UCSD-AML1 (cell line): Measurements from ENCODE around the gene TFG.
"Not testable (repeated sequence)": the region's sequence is repeated elsewhere in the genome, so short reads cannot be mapped to it uniquely, and the experiment has no call there.

Experiments used
- DNase-seq: peaks from one replicate; lab custom pipeline; 2025; ENCODE audit not compliant: unreplicated experiment; lab: John Stamatoyannopoulos, UW

Gene TFG

DNA sequence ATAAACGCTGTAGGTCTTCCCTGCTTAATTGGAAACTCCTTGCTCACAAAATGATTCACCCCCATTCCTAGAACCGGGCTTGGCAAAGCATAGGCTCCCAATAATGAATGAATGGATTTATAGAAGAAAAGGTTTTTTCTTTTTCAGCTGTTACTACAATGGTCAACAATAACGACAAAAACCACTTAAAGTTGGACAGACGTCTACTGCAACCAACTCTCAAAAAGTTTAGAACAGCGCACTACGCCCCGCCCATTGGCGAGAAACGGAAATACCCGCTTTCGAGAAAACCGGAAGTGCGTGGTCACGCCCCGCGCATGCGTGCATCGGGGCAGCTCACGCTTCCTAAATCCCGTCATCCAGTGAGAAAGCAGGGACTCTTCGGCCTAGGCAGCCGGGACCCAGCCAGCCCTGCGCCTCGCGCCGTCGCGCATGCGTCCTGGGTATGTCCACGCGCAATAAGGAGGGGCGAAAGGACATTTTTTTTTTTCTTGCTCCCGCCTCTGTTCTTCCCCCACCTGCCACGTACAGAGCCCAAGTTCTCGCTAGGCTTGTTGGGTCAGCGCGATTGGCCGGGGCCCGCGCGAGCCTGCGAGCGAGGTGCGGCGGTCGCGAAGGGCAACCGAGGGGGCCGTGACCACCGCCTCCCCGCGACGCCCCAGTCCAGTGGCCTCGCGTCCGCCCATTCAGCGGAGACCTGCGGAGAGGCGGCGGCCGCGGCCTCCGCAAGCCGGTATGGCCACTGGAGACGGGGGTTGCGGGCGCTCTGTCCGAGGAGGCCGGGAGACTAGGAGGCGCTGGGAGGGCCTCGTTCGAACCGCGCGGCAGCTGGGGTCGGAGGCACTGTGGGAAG is at the start of gene TFG:
TSS of gene TFG (plus strand) at position 506 of the 853 bp plus-strand sequence. CDS start 4,192 bp downstream, outside the sequence.
- peak; percentile 100 for DNase-seq

DNA sequence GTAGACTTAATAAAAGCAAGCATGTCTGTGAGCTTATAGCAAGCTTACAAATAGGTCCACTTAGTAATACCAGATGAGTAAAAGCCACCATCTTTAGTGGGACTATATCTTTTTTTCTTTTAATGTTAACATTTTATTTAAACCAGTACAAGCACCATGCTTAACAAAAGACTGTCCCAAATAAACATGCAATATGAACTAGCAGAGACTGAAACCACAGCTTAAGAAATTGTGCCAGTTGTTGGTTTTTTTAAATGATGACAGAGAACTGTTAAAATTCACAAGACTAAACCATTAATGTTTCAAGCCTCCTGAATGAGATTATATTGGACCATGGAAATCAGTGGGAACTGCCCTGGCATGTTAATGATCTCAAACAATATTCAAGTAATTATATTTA is 48.0 kb upstream of the TFG start:
- not testable (repeated sequence) for DNase-seq

GRCh38 chr3:100662113-100662823 is 47.0 kb upstream of the TFG start:
- DNase-seq = no peak

- DNase-seq = no peak
Observed at GRCh38 chr3:100665230-100665629, 44.1 kb upstream of the TFG start.

- DNase-seq = not testable (repeated sequence)
Observed at GRCh38 chr3:100666699-100667098, 42.6 kb upstream of the TFG start.

DNA sequence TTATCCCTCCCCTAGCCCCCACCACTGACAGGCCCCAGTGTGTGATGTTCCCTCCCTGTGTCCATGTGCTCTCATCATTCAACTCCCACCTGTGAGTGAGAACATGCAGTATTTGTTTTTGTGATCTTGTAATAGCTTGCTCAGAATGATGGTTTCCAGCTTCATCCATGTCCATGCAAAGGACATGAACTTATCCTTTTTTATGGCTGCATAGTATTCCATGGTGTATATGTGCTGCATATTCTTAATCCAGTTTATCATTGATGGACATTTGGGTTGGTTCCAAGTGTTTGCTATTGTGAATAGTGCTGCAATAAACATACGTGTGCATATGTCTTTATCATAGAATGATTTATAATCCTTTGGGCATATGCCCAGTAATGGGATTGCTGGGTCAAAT is 42.0 kb upstream of the TFG start:
- not testable (repeated sequence) for DNase-seq

DNA sequence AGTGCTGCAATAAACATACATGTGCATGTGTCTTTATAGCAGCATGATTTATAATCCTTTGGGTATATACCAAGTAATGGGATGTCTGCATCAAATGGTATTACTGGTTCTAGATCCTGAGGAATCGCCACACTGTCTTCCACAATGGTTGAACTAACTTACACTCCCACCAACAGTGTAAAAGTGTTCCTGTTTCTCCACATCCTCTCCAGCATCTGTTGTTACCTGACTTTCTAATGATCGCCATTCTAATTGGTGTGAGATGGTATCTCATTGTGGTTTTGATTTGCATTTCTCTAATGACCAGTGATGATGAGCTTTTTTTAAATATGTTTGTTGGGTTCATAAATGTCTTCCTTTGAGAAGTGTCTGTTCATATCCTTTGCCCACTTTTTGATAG is 38.3 kb upstream of the TFG start:
- not testable (repeated sequence) for DNase-seq

DNA sequence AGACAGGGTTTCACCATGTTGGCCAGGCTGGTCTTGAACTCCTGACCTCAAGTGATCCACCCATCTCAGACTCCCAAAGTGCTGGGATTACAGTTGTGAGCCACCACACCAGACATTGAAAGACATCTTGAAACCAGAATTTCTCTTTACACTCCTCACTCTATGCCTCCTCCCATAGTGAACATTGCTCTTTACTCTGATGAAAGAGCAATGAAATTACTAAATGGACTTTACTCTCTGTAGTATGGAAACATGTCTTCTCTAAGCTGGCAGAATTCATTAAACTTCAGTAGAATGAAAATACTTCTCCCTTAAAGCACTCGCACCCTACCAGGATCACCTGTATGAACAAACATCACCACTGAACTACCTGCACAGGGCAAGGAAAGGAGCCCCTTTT is 27.8 kb upstream of the TFG start:
- DNase-seq = no peak

DNA sequence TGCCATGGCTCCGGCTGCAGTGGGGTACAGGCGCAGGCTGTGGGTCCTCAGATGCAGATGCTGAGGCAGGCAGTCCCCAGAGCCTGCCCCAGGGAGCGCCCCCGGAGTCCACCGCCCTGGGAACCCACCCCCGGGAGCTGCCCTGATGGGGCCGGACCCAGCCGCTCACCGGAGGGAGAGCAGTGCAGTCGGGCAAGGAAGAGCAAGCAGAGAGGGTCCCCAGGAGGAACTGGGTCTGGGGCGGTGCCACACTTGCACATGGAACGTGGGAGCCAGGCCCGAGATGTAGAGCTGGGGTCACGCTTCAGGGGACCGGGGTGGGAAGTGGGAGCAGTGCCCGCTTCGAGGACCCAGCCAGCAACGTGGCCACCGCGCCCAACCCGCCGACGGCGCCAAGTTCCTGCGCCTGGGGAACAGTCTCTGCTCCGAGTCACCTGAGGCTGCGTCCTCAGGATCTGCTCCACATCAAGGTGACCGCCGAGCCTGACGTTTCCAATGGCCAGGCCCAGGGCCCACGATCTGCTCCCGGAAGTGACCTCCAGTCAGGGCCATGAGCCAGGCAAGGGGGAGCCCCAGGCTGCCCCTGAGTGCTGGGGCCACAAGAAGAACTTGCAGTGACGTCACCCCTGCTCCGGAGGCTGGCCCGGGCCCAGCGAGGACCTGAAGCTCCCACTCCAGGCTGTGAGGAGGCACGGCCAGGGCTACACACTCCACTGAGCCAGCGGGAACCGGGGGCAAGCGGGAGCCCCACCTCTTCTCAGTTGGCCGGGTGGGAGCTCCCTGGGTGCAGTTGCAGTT is 27.0 kb upstream of the TFG start:
- no peak for DNase-seq

DNA sequence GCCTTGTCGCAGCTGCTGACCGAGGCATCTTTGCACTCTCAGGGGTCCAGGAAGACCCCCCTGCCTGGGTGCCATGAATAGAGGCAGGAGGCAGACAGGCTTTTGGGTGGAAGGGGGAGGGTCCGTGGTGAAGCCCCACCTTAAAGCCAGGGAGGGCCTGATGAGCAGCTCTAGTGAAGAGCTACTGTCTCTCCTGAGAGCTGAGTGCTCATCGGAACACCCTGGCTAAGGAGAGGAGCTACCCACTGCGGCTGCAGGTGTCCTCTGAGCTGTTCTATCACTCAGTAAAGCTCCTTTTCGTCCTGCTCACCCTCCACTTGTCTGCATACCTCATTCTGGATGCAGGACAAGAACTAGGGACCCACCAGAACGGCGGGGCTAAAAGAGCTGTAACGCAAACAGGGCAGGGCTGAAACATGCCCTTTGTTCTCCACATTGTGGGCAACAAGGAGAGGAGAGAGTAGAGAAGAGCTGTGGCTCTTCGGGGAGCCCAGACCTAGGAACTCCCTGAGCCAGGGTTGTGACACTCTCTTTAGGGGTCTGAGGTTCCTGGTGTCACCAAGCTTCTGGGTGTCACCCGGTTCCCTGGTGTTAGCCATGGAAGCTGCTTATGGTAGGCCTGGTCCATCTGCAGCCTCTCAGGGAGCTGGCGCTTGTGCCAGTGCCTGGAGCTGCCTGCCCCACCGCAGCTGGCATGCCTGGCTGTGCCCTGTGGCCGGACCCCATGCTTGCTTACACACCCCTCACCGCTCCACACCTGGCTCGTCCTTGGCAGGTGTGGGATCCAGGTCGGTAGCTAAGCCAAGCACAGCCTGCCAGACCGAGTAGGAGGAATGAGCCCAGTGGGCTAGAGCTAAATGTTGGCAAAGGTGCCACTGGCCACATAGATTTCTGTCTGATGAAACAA is 26.2 kb upstream of the TFG start:
- DNase-seq = no peak

DNA sequence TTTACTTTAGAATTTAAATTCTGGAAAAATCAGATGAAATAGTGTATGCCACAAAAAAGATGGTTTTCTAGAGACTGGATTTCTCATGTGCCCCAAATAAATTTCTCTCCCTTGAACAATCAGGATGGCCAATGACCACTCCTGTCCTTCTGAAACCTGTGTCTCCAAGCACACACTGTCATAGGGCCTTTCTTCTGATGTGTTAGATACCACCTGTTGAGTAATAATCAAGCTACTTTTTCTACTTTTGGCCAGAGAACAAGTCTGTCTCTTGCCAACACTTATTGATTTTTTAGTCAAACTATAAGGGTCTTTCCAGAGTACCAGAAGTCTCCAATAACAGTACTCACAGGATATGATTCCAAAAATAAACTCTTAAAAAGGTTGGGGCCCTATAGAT is 16.1 kb upstream of the TFG start:
- no peak for DNase-seq

DNA sequence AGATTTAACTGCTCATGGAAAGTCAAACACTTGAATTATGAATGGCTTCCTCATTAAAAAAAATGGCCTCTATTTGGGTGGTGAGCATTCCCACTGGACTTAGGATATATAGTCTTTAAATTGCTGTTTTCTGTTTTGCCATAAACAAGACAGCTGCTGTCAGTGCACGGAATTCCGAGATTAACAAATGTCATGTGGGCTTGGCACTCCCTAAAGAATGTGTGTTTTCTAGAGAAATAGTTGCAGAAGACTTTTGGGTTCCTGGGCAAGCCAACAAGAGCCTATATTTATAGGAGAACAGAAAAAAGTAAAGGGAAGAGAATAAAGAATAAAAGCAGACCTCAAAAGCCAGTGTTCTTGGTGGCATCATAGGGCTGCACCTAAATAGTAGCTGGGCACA is 13.6 kb upstream of the TFG start:
- DNase-seq = no peak

- DNase-seq = no peak
Observed at GRCh38 chr3:100696161-100696560, 13.1 kb upstream of the TFG start.

DNA sequence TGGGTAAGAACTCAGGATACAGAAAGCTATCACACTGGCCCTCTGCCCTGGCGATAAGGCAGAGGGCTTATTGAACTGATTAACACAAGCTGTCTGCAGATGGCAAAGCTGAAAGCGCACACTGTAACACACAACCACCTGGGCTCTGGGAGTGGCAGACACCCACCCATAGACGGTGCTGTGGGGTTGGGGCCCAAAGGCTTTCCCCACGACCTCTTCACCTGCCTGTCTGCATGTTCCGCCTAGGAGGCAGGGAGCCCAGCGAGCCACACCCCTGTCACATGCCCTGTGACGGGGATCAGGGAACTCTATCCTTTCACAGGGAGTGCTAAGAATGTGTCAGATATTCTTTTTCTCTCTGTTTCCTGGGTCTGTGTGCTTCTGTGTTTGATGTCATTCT is 12.1 kb upstream of the TFG start:
- no peak for DNase-seq

GRCh38 chr3:100697723-100698285 is 11.5 kb upstream of the TFG start:
- DNase-seq = no peak

GRCh38 chr3:100698736-100699135 is 10.6 kb upstream of the TFG start:
- no peak for DNase-seq

- no peak for DNase-seq
Observed at GRCh38 chr3:100700708-100701107, 8.6 kb upstream of the TFG start.

DNA sequence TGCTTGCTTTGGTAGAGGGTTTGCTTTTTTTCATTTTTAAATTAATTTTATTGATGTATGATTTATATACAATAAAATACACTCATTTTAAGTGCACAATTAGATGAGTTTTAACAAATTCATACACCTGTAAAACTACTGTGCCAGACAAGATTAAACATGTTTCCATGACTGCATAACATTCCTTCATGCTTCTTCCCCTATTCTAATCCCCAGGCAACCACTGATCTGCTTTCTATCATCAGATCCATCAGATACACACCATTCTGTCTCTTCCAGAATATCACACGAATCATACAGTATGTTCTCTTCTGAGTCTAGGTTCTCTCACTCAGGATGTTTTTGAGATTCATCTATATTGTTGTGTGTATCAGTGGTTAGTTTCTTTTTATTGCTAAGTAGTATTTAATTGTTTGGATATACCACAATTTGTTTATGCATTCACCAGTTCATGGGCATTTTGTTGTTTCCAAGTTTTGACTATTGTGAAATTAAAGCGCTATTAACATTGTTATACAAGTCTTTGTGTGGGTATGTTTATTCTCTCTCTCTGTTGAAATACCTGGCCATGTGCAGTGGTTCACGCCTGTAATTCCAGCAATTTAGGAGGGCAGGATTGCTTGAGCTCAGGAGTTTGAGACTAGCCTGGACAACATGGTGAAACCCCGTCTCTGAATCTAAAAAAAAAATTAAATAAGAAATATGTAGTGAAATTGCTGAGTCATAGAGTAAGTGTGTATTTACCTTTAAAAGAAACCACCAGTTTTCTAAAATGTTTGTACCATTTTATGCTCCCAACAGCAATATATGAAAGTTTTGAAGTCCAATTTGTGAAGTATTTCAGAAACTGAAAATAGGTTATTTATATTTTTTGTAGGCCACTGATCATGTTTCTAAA is 7.0 kb upstream of the TFG start:
- DNase-seq = no peak

DNA sequence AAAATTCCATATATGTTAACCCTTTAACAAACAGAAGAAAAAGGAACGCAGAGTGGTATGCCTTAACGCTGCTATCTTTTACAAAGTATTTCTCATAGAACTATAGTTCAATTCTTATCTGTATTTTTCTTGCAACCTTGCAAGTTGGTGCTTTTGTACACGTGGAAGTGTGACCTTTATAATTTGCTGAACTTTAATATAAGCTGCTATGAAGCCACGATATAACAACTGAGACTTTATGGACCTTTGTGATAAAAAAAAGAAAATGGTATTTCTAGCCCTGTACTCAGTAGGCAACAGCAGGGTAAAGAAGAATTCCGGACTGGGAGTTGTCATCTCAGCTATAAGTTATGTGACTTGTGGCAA is 6.3 kb upstream of the TFG start:
- DNase-seq = no peak
